Middle frontal gyrus (tissue), 1 donor: ENCODE data around the gene RASSF1.

ENCODE experiments used
- DNase-seq: peaks from one replicate; pipeline ENCODE4 v3.0.0-alpha.2; 2015; ENCODE audit warnings: low spot score; ENCODE audit errors: extremely low spot score

RASSF1 gene

DNA sequence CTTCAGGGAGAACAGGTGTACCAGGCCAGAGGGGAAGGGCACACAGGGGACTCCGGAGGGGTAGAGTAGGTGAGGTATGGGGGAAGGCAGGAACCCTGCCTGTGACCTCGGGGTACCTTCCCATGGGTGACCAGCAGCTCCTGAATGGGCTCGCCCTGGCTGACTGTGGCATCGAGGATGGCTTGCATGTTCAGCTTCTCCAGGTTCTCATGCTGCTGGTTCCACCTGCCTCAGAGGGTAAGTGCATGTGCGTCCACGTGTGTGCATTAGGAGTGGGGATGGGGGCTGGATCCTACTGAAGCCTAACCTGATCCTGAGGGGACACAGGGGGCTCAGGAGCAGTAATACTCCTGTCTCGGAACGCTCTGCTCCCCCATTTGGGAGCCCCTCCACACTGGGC is 4.4 kb upstream of the RASSF1 start:
- no peak for DNase-seq

GRCh38 chr3:50342813-50343633 is 2.4 kb upstream of the RASSF1 start:
- no peak for DNase-seq

DNA sequence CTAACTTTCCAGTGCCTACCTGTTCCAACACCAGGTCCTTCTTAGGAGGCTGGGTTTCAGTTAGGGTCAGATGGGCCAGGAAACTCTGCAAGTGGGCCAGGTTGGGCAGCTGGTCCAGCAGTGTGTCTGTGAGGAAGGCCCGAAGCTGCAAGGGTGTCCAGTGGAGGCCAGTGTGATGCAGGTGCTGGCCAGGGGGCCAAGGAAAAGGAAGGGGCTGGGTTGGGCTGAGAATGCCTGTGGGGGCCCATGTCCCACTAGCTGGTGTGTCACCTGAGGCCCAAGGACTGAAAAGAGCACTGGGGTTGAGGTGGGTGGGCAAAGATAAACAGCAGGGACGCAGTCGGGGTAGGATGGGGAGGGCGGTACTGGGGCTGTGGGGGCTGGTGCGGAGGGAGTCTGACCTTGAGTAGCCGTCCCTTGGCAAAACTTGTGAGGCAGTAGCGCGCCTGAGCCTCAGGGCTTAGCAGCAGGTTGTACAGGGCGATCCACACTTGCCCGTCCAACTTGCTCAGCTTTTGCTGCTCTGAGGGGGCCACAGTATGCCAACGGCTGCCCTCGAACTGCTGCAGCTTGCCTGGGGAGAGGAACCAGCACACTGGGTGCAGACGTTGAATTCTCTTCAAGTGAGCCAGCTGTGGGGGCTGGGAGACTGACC is 1.5 kb upstream of the RASSF1 start:
- no peak for DNase-seq

DNA sequence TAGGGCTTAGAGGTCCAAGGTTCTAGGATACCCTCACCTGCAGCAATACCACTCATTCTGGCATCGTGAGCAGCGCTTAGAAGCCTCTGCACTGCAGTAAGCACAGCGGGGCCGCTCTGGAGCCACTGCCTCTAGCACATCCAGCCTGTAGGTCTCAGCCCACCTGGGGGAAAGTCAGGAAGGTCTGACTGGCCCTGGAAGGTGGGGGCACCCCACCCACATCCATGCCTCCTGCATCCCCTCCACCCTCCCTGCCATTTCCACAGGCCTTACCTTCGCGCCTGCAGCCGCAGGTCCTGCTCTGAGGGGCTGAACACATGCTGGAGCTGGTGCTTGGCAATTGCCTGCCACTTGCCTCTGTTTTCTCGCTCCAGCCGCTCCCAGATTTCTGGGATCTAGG is 901 bp upstream of the RASSF1 start:
- no peak for DNase-seq

- no peak for DNase-seq
Observed at GRCh38 chr3:50340147-50340447, 539 bp downstream of the RASSF1 start.

GRCh38 chr3:50339485-50340146 is 1.0 kb downstream of the RASSF1 start:
- no peak for DNase-seq

DNA sequence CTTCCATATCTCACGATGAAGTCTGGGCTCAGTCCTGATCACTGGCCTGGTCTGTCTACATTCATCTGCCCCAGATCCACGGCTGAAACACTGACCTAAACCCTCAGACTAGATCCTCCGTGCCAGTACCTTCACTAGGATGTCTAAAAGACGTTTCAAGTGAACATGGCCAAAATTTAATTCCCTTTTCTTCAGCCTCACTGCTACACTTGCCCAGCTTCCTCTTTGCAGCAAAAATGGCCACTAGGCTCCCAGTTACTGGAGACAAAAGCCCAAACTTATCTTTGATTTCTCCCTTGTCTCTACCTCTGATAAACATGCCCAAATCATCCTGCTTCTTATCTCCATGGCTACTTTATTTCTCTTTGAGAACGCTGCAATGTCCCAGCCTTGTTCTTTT is 1.7 kb downstream of the RASSF1 start:
- DNase-seq, result no peak

GRCh38 chr3:50337175-50337861 is 3.3 kb downstream of the RASSF1 start:
- peak; percentile 93 for DNase-seq

- no peak for DNase-seq
Observed at GRCh38 chr3:50336452-50337174, 4.0 kb downstream of the RASSF1 start.

GRCh38 chr3:50334339-50335075 is 6.1 kb downstream of the RASSF1 start:
- no peak for DNase-seq

GRCh38 chr3:50333744-50334328 is 6.8 kb downstream of the RASSF1 start:
- no peak for DNase-seq

DNA sequence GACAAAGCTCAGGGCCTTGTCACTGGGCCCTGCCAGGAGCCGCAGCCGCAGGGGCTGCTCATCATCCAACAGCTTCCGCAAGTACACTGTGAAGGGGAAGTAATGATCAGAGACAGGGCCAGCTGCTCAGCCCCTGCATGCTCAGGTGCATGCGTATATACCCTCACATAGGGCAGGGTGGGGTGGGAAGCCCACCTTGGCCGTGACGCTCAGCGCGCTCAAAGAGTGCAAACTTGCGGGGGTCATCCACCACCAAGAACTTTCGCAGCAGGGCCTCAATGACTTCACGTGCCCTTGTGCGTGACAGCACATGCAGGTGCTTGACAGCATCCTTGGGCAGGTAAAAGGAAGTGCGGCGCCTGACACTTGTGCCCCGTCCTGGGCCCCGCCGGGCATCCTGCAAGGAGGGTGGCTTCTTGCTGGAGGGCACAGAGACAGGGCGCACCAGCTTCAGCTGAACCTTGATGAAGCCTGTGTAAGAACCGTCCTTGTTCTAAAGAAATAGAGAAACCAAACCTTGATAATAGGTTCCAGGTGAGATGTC is 9.2 kb downstream of the RASSF1 start:
- DNase-seq, result no peak

GRCh38 chr3:50330330-50330729 is 10.3 kb downstream of the RASSF1 start:
- DNase-seq, result no peak

DNA sequence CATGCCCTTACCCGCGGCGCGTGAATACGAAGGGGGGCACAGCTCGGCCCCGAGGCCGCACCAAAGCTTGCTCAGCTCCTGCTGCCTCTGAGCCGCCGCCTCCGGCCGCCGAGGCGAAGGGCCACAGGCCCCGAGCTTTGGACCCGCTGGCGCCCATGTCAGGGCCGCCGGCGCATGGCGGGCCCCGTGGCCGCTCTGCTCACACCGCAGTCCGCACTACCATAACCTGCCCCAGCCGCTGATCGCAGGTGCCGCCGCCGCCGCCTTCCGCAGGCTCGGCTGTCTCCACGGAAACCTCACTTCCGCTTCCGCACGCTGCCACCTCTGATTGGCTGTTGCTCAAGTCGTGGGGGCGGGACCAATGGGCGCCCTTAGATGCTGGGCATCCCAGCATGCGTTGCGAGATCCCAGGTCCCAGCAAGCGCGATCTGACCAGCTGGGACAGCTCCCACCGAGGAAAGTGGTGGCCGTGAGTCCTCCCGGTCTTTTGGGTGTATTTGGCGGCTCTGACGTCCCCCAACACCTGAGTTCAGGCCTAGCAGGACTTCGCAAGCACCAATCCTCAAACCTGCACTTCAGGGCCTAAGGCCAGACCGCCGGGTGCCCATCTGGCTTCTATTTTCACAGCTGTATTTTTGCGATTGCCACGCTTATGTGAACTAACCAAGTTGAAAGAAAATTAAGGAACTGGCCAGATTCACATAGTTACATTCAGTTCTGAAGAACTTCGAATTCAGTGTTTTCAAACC is 12.5 kb downstream of the RASSF1 start, which contains the start of gene TUSC2:
TSS of gene TUSC2 (minus strand) at position 281 of the 749 bp plus-strand sequence. CDS start at position 157, 124 bp downstream.
- DNase-seq, result peak; percentile 97

DNA sequence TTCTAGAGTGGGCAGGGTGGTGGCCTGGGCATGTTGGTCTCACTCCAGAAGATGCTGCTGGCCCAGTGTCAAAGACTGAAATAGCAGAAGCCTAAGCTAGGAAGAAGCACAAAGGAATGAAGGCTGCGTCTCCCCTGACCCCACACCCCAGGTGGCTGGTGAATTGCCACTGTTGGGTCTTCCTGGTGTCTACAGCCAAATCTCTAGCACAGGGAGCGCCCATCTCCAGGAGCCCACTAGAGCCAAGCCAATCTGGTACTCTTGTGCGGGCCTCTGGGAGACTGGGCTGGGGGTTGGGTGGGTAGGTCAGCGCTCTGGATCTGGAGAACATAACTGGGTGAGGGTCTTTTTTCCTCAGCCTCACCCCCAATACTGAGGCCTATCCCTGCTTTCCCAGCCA is 13.5 kb downstream of the RASSF1 start:
- no peak for DNase-seq

DNA sequence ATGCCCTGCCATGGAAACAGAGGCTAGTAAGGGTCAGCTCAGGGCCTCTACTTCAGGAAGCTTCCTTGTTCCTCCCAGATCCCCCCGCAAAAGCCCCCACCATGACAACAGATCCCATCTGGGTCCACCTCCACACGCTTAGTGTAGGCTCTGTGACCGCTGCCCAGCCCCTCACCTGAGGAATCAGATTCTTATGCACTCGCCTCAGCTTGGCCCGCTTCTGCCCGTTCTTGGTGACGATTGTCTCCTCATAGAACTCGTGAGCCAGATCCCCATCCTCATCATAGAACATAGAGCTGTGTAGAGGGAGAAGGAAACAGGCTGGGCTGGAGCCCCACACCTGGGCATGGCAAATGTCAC is 14.5 kb downstream of the RASSF1 start:
- no peak for DNase-seq

DNA sequence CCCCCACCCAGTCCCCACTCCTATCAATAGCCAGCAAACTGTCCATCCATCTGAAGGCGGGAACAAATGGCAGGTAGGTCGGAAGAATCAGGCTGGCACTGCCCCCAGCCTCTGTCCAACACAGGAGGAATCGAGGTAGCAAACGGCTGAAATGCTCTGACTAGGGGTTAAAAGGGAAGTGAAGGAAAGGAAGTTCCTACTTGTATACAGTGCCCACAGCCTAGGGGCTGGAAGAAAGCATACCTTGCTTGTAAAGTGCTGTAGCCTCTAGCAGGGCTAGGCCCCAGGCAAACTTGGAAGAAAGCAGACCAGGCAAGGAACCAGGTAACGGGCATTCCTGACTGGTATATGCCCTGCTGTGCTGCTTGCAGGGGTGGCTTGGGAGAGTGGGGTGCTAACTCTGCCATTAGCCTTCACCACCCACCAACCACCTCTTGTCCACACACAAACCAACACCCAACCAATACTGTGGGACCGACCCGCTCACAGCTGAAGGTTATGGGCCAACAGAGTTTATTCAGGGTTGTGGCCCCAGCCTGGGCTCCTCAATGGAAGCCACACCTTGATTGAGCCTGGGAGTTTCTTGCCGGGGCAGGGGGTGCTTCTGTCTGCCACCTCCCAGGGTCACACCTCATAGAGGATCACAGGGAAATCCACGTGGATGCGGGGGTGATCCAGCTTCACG is 15.0 kb downstream of the RASSF1 start:
- no peak for DNase-seq

DNA sequence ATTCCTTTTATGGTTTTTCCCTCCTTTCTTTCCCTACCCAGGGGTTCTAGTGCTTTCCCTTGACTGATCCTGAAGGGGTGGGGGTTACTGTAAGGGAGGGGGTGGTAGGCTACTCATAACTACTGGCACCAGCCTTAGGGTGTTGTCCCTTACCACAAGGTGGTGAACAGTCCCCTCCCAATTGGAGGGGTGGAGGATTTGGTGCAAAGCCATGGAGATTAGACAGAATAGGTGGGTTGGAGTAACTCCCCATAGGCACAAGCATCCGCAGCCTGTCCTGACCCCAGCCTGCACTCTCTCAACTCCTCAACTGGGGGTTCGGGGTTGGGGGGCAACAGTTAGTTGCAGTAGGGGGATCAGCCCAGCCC is 15.5 kb downstream of the RASSF1 start:
- DNase-seq, result no peak
